ENCODE data around the gene TMIGD2.
"Not testable (repeated sequence)": the region's sequence is repeated elsewhere in the genome, so short reads cannot be mapped to it uniquely, and the experiment has no call there.

TMIGD2 gene

GRCh38 chr19:4266253-4267000 lies 35.8 kb downstream of the TMIGD2 start:
- DNase-seq (ENCODE audit: low spot score): no peak

DNA sequence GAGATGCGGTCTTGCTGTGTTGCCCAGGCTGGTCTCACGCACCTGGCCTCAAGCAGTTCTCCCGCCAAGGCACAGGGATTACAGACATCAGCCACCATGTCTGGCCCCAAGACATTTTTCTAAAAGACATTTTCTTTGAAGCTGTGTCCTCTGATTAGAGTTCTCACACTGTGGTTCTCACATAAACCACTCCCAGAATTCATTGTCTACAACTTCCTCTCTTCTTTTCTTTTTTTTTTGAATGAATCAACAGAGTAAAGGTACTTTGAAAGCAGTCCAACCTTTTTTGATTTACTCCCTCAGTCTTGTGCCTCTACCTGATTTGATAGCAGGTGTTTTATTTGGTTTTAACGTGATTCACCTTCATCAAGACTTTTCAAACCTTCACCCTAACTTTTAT lies 37.4 kb downstream of the TMIGD2 start:
- no peak for DNase-seq (ENCODE audit: low spot score)

DNA sequence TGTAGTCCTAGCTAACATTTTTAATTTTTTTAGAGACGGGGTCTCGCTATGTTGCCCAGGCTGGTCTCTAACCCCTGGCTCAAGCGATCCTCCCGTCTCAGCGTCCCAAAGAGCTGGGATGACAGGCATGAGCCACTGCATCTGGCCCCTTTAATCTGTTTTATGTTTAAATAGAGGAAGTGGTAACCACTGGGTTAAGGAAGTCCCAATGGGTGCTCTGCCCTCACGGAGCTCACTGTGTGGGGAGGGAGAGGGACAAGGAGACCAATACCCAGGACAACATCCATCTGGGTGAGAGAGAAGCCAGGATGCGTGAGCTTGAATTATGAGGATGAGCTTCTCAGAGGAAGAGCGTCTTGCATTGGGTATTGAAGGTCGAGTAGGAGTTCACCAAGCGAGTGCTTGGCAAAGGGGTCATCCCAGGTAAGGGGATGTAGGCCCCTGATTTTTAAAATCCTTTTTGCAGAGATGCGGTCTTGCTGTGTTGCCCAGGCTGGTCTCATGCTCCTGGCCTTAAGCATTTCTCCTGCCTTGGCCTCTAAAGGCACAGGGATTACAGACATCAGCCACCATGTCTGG lies 41.5 kb downstream of the TMIGD2 start:
- DNase-seq (ENCODE audit: low spot score): no peak

- DNase-seq (ENCODE audit: low spot score): no peak
Observed at GRCh38 chr19:4258181-4258580, 44.0 kb downstream of the TMIGD2 start.

GRCh38 chr19:4257025-4257424 lies 45.2 kb downstream of the TMIGD2 start:
- DNase-seq (ENCODE audit: low spot score): no peak

- DNase-seq (ENCODE audit: low spot score): no peak
Observed at GRCh38 chr19:4256563-4256962, 45.6 kb downstream of the TMIGD2 start.

DNA sequence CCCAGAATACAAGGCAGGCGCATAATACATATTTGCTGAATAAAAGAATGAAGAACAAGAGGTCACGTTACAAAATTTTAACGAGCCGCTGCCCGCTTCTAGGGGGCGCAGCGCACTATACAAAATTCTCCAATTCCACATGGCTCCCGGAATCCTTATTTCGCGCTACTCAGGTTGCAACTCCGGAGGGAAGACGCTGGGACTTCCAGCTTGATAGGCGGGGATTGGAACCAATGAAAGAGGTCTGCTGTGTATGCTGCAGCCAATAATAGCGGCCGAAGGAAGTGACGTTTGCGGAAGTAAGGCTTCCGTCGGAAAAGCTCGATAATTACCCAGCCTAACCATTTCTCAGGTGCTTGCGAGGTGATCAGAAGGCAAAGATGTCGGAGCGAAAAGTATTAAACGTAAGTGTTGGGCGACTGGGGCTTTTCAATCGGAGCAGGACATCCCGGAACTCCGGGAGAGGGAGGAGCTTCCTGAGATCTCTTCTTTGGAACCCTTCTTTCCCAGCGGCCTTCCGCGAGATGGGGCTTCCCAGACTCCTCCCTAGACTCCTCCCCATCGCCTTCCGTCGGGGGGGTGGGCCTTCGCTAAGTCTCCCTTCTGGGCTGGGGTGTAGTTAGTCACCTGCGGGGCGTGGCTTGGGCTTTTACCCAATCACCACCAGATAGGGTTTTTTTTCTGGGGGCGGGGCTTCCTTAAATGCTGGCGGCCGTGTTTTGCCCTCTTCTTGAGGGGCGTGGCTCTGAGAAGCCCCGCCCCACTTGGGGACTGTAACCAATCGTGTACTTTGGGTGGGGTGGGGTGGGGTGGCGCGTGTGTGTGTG lies 55.2 kb downstream of the TMIGD2 start, which contains the start of gene YJU2:
Gene YJU2 (plus strand): TSS at position 314 of the 827 bp plus-strand sequence. CDS start 67 bp downstream, at position 381.
- DNase-seq (ENCODE audit: low spot score): peak; percentile 98

DNA sequence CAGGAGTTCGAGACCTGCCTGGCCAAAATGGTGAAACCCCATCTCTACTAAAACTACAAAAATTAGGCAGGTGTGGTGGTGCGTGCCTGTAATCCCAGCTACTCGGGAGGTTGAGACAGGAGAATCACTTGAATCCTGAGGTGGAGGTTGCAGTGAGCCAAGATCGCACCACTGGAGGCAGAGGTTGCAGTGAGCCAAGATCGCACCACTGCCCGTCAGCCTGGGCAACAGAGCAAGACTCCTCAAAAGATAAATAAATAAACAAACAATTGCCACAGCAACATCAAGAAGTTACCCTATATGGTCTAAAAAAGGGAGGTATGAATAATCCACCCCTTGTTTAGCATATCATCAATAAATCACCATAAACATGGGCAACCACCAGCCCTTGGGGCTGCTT lies 56.3 kb downstream of the TMIGD2 start:
- not testable (repeated sequence) for DNase-seq (ENCODE audit: low spot score)
